A549 (cell line): ENCODE measurements around the gene RPGR. TPM values are rescaled to one million over a fixed set of nuclear protein-coding genes. Genes with fewer than 3 reads are reported as not detected.

Experiments used
- ATAC-seq, 2 experiments: fragments of 200-7000 bp in 1 of 2; fragments of >200 bp in 1 of 2; cut with Nextera tagmentation in 1 of 2; cut with Tn5 transposase in 1 of 2; 3 replicates each; pipeline versions ENCODE4 v1.8.0 to v1.9.1; 2018 to 2020; ENCODE audit warnings: mild to moderate bottlenecking in 1 of 2, moderate library complexity in 1 of 2
- CTCF ChIA-PET: fragments of 300-600 bp; sonication (Branson Sonifier 250); formaldehyde crosslinking; extraction: SDS; loops from one replicate; lab custom pipeline; 2021; ENCODE audit warnings: antibody characterized with exemption, inconsistent platforms; lab: Yijun Ruan, JAX
- POLR2A ChIA-PET: fragments of 350-600 bp; formaldehyde crosslinking; extraction: SDS; loops from one replicate; lab custom pipeline; 2021; ENCODE audit warnings: antibody characterized with exemption, inconsistent platforms; lab: Yijun Ruan, JAX
- DNase-seq, 2 experiments: peaks; one replicate each; pipeline versions ENCODE4 v3.0.0 to v3.0.0-alpha.2; 2011 to 2016; ENCODE audit warnings: low read depth in 1 of 2, low spot score in 1 of 2
- FAIRE-seq: peaks from 2 replicates; lab custom pipeline; 2011; peaks lifted over from hg19 to GRCh38; lab: Jason Lieb, UNC
- H3K27ac ChIP-seq, 2 experiments: fragments of >200 bp; sonication (Bioruptor Twin); formaldehyde crosslinking; 3 replicates each; pipeline ENCODE4 v1.5.1; 2016 to 2017
- H3K4me1 ChIP-seq: fragments of >200 bp; sonication (Bioruptor Twin); formaldehyde crosslinking; 3 replicates; pipeline ENCODE4 v1.6.1; 2016
- H3K4me2 ChIP-seq: fragments of >200 bp; sonication (Bioruptor Twin); formaldehyde crosslinking; 3 replicates; pipeline ENCODE4 v1.6.1; 2016
- H3K4me3 ChIP-seq: fragments of >200 bp; sonication (Bioruptor Twin); formaldehyde crosslinking; 3 replicates; pipeline ENCODE4 v1.5.1; 2016
- H3K9me3 ChIP-seq: fragments of >200 bp; sonication (Bioruptor Twin); formaldehyde crosslinking; 3 replicates; pipeline ENCODE4 v1.6.1; 2016
- ATOH8 ChIP-seq: fragments of 250-450 bp; sonication (Bioruptor Pico); IDR thresholded peaks from 2 replicates; pipeline ENCODE4 v1.5.0; 2020; ENCODE audit warnings: low read depth, mild to moderate bottlenecking, moderate library complexity
- BHLHE40 ChIP-seq: IDR thresholded peaks from 2 replicates; pipeline ENCODE4 v1.6.1; 2012; ENCODE audit warnings: low read depth, low read length, inconsistent platforms
- CHD2 ChIP-seq: fragments of 150-350 bp; IDR thresholded peaks from 2 replicates; pipeline ENCODE4 v1.6.1; 2014; ENCODE audit warnings: low read length; ENCODE audit not compliant: partially characterized antibody
- EP300 ChIP-seq, 2 experiments: fragments of >200 bp; sonication (Bioruptor Twin); formaldehyde crosslinking; IDR thresholded peaks; 2 replicates in 1 of 2; 3 replicates in 1 of 2; pipeline ENCODE4 v1.6.1; 2016 to 2017
- FOSB ChIP-seq: fragments of 250-450 bp; sonication (Bioruptor Pico); IDR thresholded peaks from 2 replicates; pipeline ENCODE4 v1.5.0; 2020; ENCODE audit warnings: mild to moderate bottlenecking, moderate library complexity
- FOSL2 ChIP-seq, 2 experiments: fragments of 450-650 bp in 1 of 2; fragments of >200 bp in 1 of 2; sonication (Bioruptor Twin) in 1 of 2; formaldehyde crosslinking; IDR thresholded peaks; 2 replicates each; pipeline versions ENCODE4 v1.5.0 to v1.6.1; 2016 to 2020; ENCODE audit warnings: mild to moderate bottlenecking in 1 of 2, moderate library complexity in 1 of 2
- FOXS1 ChIP-seq: fragments of 250-450 bp; sonication (Bioruptor Pico); IDR thresholded peaks from 2 replicates; pipeline ENCODE4 v1.5.0; 2020; ENCODE audit warnings: mild to moderate bottlenecking, moderate library complexity
- HOXA7 ChIP-seq: fragments of 250-450 bp; sonication (Bioruptor Pico); IDR thresholded peaks from 2 replicates; pipeline ENCODE4 v1.5.0; 2020; ENCODE audit warnings: mild to moderate bottlenecking, moderate library complexity
- HOXB13 ChIP-seq: fragments of 250-450 bp; sonication (Bioruptor Pico); IDR thresholded peaks from 2 replicates; pipeline ENCODE4 v1.5.0; 2020; ENCODE audit warnings: low read depth, mild to moderate bottlenecking, moderate library complexity
- KDM1A ChIP-seq: fragments of 200-600 bp; sonication (generic); IDR thresholded peaks from 2 replicates; pipeline ENCODE4 v1.6.1; 2016; ENCODE audit warnings: low read depth, mild to moderate bottlenecking
- MAFK ChIP-seq: fragments of 450-650 bp; IDR thresholded peaks from 2 replicates; pipeline ENCODE4 v1.6.1; 2014; ENCODE audit not compliant: partially characterized antibody
- MAZ ChIP-seq: fragments of 150-350 bp; IDR thresholded peaks from 2 replicates; pipeline ENCODE4 v1.6.1; 2014; ENCODE audit warnings: antibody characterized with exemption, low read depth, low read length, borderline replicate concordance
- NPAS2 ChIP-seq: fragments of 250-450 bp; sonication (Bioruptor Pico); IDR thresholded peaks from 2 replicates; pipeline ENCODE4 v1.8.0; 2022; ENCODE audit warnings: mild to moderate bottlenecking, moderate library complexity, borderline replicate concordance
- NR3C1 ChIP-seq: fragments of >200 bp; sonication (Bioruptor Twin); formaldehyde crosslinking; IDR thresholded peaks from 3 replicates; pipeline ENCODE4 v1.6.1; 2017
- PHF8 ChIP-seq: fragments of 200-600 bp; sonication (generic); IDR thresholded peaks from 2 replicates; pipeline ENCODE4 v1.6.1; 2016; ENCODE audit warnings: low read depth, mild to moderate bottlenecking, antibody characterized with exemption, moderate library complexity, borderline replicate concordance
- RFX5 ChIP-seq: fragments of 450-650 bp; IDR thresholded peaks from 2 replicates; pipeline ENCODE4 v1.7.1; 2014; ENCODE audit warnings: antibody characterized with exemption, mild to moderate bottlenecking, moderate library complexity
- RNF2 ChIP-seq: fragments of 200-600 bp; sonication (generic); IDR thresholded peaks from 2 replicates; pipeline ENCODE4 v1.6.1; 2016; ENCODE audit warnings: low read depth, mild to moderate bottlenecking, antibody characterized with exemption, moderate library complexity, borderline replicate concordance
- SMC3 ChIP-seq: fragments of >200 bp; sonication (Bioruptor Twin); formaldehyde crosslinking; IDR thresholded peaks from 3 replicates; pipeline ENCODE4 v1.6.1; 2018; ENCODE audit warnings: inconsistent platforms
- SREBF2 ChIP-seq: fragments of 450-650 bp; IDR thresholded peaks from 2 replicates; pipeline ENCODE4 v1.6.1; 2014; ENCODE audit warnings: mild to moderate bottlenecking, moderate library complexity
- ZC3H11A ChIP-seq: fragments of 450-650 bp; IDR thresholded peaks from 2 replicates; pipeline ENCODE4 v1.6.1; 2014; ENCODE audit warnings: antibody characterized with exemption, mild to moderate bottlenecking
- ZNF302 ChIP-seq: fragments of 250-450 bp; sonication (Bioruptor Pico); IDR thresholded peaks from 2 replicates; pipeline ENCODE4 v1.9.0; 2021; ENCODE audit warnings: inconsistent platforms, mild to moderate bottlenecking, moderate library complexity
- WGBS: methylation state at CpG from one replicate; pipeline ENCODE4 v1.1.6; 2017; ENCODE audit errors: missing lambda C conversion rate; 5-methylcytosine and 5-hydroxymethylcytosine counted together
- polyA plus RNA-seq, 4 experiments: library from polyadenylated mRNA; depleted of rRNA in 3 of 4; stranded (reverse); fragments of >200 nt; fragmentation: RNase III in 1 of 4; extraction: RNeasy Plus Mini Kit Qiagen cat#74134 plus additional on column Dnase treatment in 1 of 4; gene quantifications; 2 replicates in 3 of 4; 3 replicates in 1 of 4; pipeline ENCODE4 v1.2.3, GENCODE V29; 2011 to 2017
- TF ChIP-seq, protein P1 (sequence below): IDR thresholded peaks from 2 replicates; pipeline ENCODE4 v1.6.1; 2012

The RPGR gene
- polyA plus RNA-seq, 2 of the 4 experiments (the other 2 are of a cell fraction): 8.1 to 10.5 TPM

GRCh38 chrX:38225093-38225492 is 102.2 kb downstream of the RPGR start:
- ChIA-PET POLR2A (interaction anchor here (0.9 kb wide), 1 partner anchor 102 kb away, joined by 3 read pairs; the partner anchor contains the start of gene RPGR), CTCF (interaction anchor here (0.6 to 1.3 kb wide), 2 partner anchors 50 to 102 kb away, joined by 3 to 5 read pairs; partner anchors contain the start of gene RPGR)
- Histone ChIP-seq H3K4me1 (0 out of 3 replicates have a peak, but pooled peaks cover 3% of the 10 kb centered on the region), H3K4me2 (peak overlapping the region; percentile 38), H3K4me3 (peak overlapping the region; percentile 25; the same call in 1 of the 3 replicates), H3K27ac (peak overlapping the region in 1 of 2 experiments; percentile 62; a peak in 2 of 6 replicates), H3K9me3 (no peaks in the 10 kb centered on the region)
- ATAC-seq (peak; percentile 14 to 48; a peak in 4 of 6 replicates), DNase-seq (peak in 1 of 2 experiments; percentile 15), FAIRE-seq (peak; percentile 84)
- WGBS: 0% methylated on average over 3 of the region's 3 CpGs
- no peak for TF ChIP-seq ATOH8 (CRISPR knock-in tag)
- no peak for TF ChIP-seq BHLHE40
- no peak for TF ChIP-seq RNF2
- TF ChIP-seq ZNF302 (CRISPR knock-in tag): no peak
- TF ChIP-seq HOXA7 (CRISPR knock-in tag): no peak
- no peak for TF ChIP-seq EP300 (IDR thresholded peaks at IDR 0.05)
- no peak for TF ChIP-seq FOXS1
- no peak for TF ChIP-seq SMC3
- no peak for TF ChIP-seq FOSL2 (IDR thresholded peaks at IDR 0.05)
- TF ChIP-seq FOSL2 (CRISPR knock-in tag; IDR thresholded peaks at IDR 0.05): no peak
- no peak for TF ChIP-seq NPAS2

DNA sequence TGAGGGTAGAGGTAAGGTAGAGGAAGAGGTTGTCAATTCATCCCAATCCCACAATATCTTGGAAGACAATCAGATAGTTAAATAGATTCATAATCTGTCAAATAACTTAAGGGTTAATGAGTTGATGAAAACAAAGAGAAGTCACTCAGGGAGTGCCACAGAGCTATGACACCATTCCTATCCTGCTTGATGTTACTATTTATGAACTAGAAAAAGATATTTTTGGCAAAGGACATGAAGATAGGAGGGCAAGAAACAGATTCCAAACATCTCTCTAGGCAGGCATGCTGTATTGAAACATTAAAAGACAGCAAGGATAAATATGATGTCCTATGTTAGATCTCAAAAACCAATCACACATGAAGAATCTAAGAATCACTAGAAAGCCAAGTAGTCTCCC is 103.1 kb downstream of the RPGR start:
- no peak overlapping the region for H3K27ac ChIP-seq
- POLR2A ChIA-PET: interaction anchor here (0.9 kb wide), 1 partner anchor 103 kb away, joined by 3 read pairs; the partner anchor contains the start of gene RPGR
- no peak overlapping the region for H3K4me2 ChIP-seq
- TF ChIP-seq NR3C1: no peak
- no peak for TF ChIP-seq SMC3
- TF ChIP-seq PHF8: no peak
- no peak for TF ChIP-seq CHD2
- ATAC-seq (no peak), DNase-seq (no peak), FAIRE-seq (no peak)
- H3K4me1 ChIP-seq: peaks cover 7% of the 10 kb centered on the region; the same call in 1 of the 3 replicates
- no peak overlapping the region for H3K4me3 ChIP-seq
- CTCF ChIA-PET: no interaction called here
- H3K9me3 ChIP-seq: no peaks in the 10 kb centered on the region

GRCh38 chrX:38221391-38221929 is 105.8 kb downstream of the RPGR start:
- Histone ChIP-seq H3K4me2 (peak overlapping the region; percentile 90), H3K4me3 (peak overlapping the region; percentile 45), H3K4me1 (peaks cover 7% of the 10 kb centered on the region; the same call in 1 of the 3 replicates), H3K27ac (no peak overlapping the region), H3K9me3 (no peaks in the 10 kb centered on the region)
- POLR2A ChIA-PET: no interaction called here
- ATAC-seq (no peak), FAIRE-seq (peak; percentile 23), DNase-seq (no peak)
- WGBS: 48% methylated on average over 10 of the region's 10 CpGs
- CTCF ChIA-PET: interaction anchor here (1.4 to 4.8 kb wide), 4 partner anchors 8 to 106 kb away, joined by 3 to 25 read pairs (median 6); partner anchors contain the start of gene RPGR
- no peak for TF ChIP-seq HOXB13
- TF ChIP-seq RNF2: no peak
- no peak for TF ChIP-seq BHLHE40
- TF ChIP-seq KDM1A: no peak
- no peak for TF ChIP-seq PHF8
- TF ChIP-seq MAFK: no peak
- no peak for TF ChIP-seq SREBF2
- TF ChIP-seq MAZ: no peak
- TF ChIP-seq FOSB (CRISPR knock-in tag): no peak
- no peak for TF ChIP-seq ATOH8 (CRISPR knock-in tag)
- no peak for TF ChIP-seq RFX5
- TF ChIP-seq, protein P1, sequence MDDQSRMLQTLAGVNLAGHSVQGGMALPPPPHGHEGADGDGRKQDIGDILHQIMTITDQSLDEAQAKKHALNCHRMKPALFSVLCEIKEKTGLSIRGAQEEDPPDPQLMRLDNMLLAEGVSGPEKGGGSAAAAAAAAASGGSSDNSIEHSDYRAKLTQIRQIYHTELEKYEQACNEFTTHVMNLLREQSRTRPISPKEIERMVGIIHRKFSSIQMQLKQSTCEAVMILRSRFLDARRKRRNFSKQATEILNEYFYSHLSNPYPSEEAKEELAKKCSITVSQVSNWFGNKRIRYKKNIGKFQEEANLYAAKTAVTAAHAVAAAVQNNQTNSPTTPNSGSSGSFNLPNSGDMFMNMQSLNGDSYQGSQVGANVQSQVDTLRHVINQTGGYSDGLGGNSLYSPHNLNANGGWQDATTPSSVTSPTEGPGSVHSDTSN: no peak
- TF ChIP-seq ZC3H11A: no peak
